ENCODE data around the gene SHOX.

SHOX gene

GRCh38 chrX:680062-680461 is 49.5 kb downstream of the SHOX start:
- DNase-seq (ENCODE audit: low read depth) = no peak
- no peak for TF ChIP-seq CTCF (conservative IDR thresholded peaks at IDR 0.05; ENCODE audit: control insufficient read depth, insufficient read depth, low read depth, low read length)
- H3K4me3 ChIP-seq (ENCODE audit: control insufficient read depth, low read depth, low read length) = no peak overlapping the region

- DNase-seq (ENCODE audit: low read depth) = no peak
- no peak overlapping the region for H3K4me3 ChIP-seq (ENCODE audit: control insufficient read depth, low read depth, low read length)
- no peak for TF ChIP-seq CTCF (conservative IDR thresholded peaks at IDR 0.05; ENCODE audit: control insufficient read depth, insufficient read depth, low read depth, low read length)
These were observed 51.4 kb downstream of the SHOX start for GRCh38 chrX:681989-682388.

- no peak for TF ChIP-seq CTCF (conservative IDR thresholded peaks at IDR 0.05; ENCODE audit: control insufficient read depth, insufficient read depth, low read depth, low read length)
- H3K4me3 ChIP-seq (ENCODE audit: control insufficient read depth, low read depth, low read length) = no peak overlapping the region
- no peak for DNase-seq (ENCODE audit: low read depth)
These were observed 52.3 kb downstream of the SHOX start for GRCh38 chrX:682892-683291.

GRCh38 chrX:683576-683975 is 53.0 kb downstream of the SHOX start:
- TF ChIP-seq CTCF (conservative IDR thresholded peaks at IDR 0.05; ENCODE audit: control insufficient read depth, insufficient read depth, low read depth, low read length) = no peak
- no peak for DNase-seq (ENCODE audit: low read depth)
- H3K4me3 ChIP-seq (ENCODE audit: control insufficient read depth, low read depth, low read length) = no peak overlapping the region

GRCh38 chrX:685120-686032 is 54.8 kb downstream of the SHOX start:
- no peak overlapping the region for H3K4me3 ChIP-seq (ENCODE audit: control insufficient read depth, low read depth, low read length)
- no peak for DNase-seq (ENCODE audit: low read depth)
- TF ChIP-seq CTCF (conservative IDR thresholded peaks at IDR 0.05; ENCODE audit: control insufficient read depth, insufficient read depth, low read depth, low read length) = no peak

- DNase-seq (ENCODE audit: low read depth) = no peak
- no peak for TF ChIP-seq CTCF (conservative IDR thresholded peaks at IDR 0.05; ENCODE audit: control insufficient read depth, insufficient read depth, low read depth, low read length)
- no peak overlapping the region for H3K4me3 ChIP-seq (ENCODE audit: control insufficient read depth, low read depth, low read length)
These were observed 59.4 kb downstream of the SHOX start for GRCh38 chrX:689983-690382.
